GM21423 (cell line): ENCODE data around the gene ERVH48-1.
"Not testable (repeated sequence)": the region's sequence is repeated elsewhere in the genome, so short reads cannot be mapped to it uniquely, and the experiment has no call there.

Source experiments
- ATAC-seq: cut with Tn5 transposase; IDR thresholded peaks from one replicate; pipeline ENCODE4 v1.9.1; 2021; ENCODE audit warnings: mild to moderate bottlenecking, moderate library complexity; ENCODE audit not compliant: unreplicated experiment

The ERVH48-1 gene

GRCh38 chr21:42939582-42940413, 14.4 kb upstream of the ERVH48-1 start:
- no peak for ATAC-seq

GRCh38 chr21:42938606-42938995, 13.2 kb upstream of the ERVH48-1 start:
- ATAC-seq: not testable (repeated sequence)

- no peak for ATAC-seq
Observed at GRCh38 chr21:42937960-42938605, 12.7 kb upstream of the ERVH48-1 start.

GRCh38 chr21:42937034-42937940, 11.9 kb upstream of the ERVH48-1 start:
- not testable (repeated sequence) for ATAC-seq

GRCh38 chr21:42936360-42936759, 10.9 kb upstream of the ERVH48-1 start:
- ATAC-seq: not testable (repeated sequence)

GRCh38 chr21:42933973-42934372, 8.5 kb upstream of the ERVH48-1 start:
- ATAC-seq: not testable (repeated sequence)

- ATAC-seq: not testable (repeated sequence)
Observed at GRCh38 chr21:42933137-42933970, 7.9 kb upstream of the ERVH48-1 start.

GRCh38 chr21:42932378-42933136, 7.1 kb upstream of the ERVH48-1 start:
- not testable (repeated sequence) for ATAC-seq

GRCh38 chr21:42931560-42932235, 6.3 kb upstream of the ERVH48-1 start:
- no peak for ATAC-seq

- ATAC-seq: no peak
Observed at GRCh38 chr21:42929969-42930368, 4.5 kb upstream of the ERVH48-1 start.

GRCh38 chr21:42927474-42928200, 2.2 kb upstream of the ERVH48-1 start:
- not testable (repeated sequence) for ATAC-seq

- ATAC-seq: no peak
Observed at GRCh38 chr21:42924433-42924751, 1.0 kb downstream of the ERVH48-1 start.

GRCh38 chr21:42923553-42924432, 1.6 kb downstream of the ERVH48-1 start:
- peak; percentile 88 for ATAC-seq

GRCh38 chr21:42922918-42923317, 2.5 kb downstream of the ERVH48-1 start:
- ATAC-seq: no peak

GRCh38 chr21:42921927-42922326, 3.5 kb downstream of the ERVH48-1 start:
- no peak for ATAC-seq

GRCh38 chr21:42918291-42918690, 7.1 kb downstream of the ERVH48-1 start:
- no peak for ATAC-seq

- ATAC-seq: no peak
Observed at GRCh38 chr21:42913476-42913875, 12.0 kb downstream of the ERVH48-1 start.
